GM04503 (cell line): ENCODE data around the gene LRRN3.
"Not testable (repeated sequence)": the region's sequence is repeated elsewhere in the genome, so short reads cannot be mapped to it uniquely, and the experiment has no call there.

ENCODE experiments used
- DNase-seq: peaks from one replicate; pipeline ENCODE4 v3.0.0-alpha.2; 2012; ENCODE audit warnings: low read depth

LRRN3 gene

GRCh38 chr7:111090846-111091245 is at the start of gene LRRN3:
LRRN3 (plus strand) TSS chr7:111091127; CDS start chr7:111122773, 31,646 bp downstream.
- DNase-seq = no peak

GRCh38 chr7:111041577-111041976 is 49.4 kb upstream of the LRRN3 start:
- DNase-seq = no peak

- no peak for DNase-seq
Observed at GRCh38 chr7:111042842-111043241, 48.1 kb upstream of the LRRN3 start.

- DNase-seq = no peak
Observed at GRCh38 chr7:111043561-111043960, 47.4 kb upstream of the LRRN3 start.

GRCh38 chr7:111045449-111045848 is 45.5 kb upstream of the LRRN3 start:
- no peak for DNase-seq

GRCh38 chr7:111047595-111047994 is 43.3 kb upstream of the LRRN3 start:
- no peak for DNase-seq

GRCh38 chr7:111049971-111050680 is 40.8 kb upstream of the LRRN3 start:
- no peak for DNase-seq

GRCh38 chr7:111050875-111051416 is 40.0 kb upstream of the LRRN3 start:
- no peak for DNase-seq

GRCh38 chr7:111051832-111052231 is 39.1 kb upstream of the LRRN3 start:
- DNase-seq = no peak

GRCh38 chr7:111053035-111053434 is 37.9 kb upstream of the LRRN3 start:
- no peak for DNase-seq

- no peak for DNase-seq
Observed at GRCh38 chr7:111056371-111056770, 34.6 kb upstream of the LRRN3 start.

GRCh38 chr7:111057066-111057465 is 33.9 kb upstream of the LRRN3 start:
- no peak for DNase-seq

- no peak for DNase-seq
Observed at GRCh38 chr7:111059833-111060232, 31.1 kb upstream of the LRRN3 start.

GRCh38 chr7:111063166-111063565 is 27.8 kb upstream of the LRRN3 start:
- DNase-seq = no peak

- DNase-seq = no peak
Observed at GRCh38 chr7:111067251-111067650, 23.7 kb upstream of the LRRN3 start.

- DNase-seq = no peak
Observed at GRCh38 chr7:111067682-111068081, 23.2 kb upstream of the LRRN3 start.

- DNase-seq = no peak
Observed at GRCh38 chr7:111068618-111069017, 22.3 kb upstream of the LRRN3 start.

- no peak for DNase-seq
Observed at GRCh38 chr7:111071556-111071955, 19.4 kb upstream of the LRRN3 start.

GRCh38 chr7:111072658-111073057 is 18.3 kb upstream of the LRRN3 start:
- not testable (repeated sequence) for DNase-seq

- no peak for DNase-seq
Observed at GRCh38 chr7:111074071-111074747, 16.7 kb upstream of the LRRN3 start.

GRCh38 chr7:111074748-111075146 is 16.2 kb upstream of the LRRN3 start:
- DNase-seq = no peak

GRCh38 chr7:111075498-111075897 is 15.4 kb upstream of the LRRN3 start:
- no peak for DNase-seq

- peak; percentile 58 for DNase-seq
Observed at GRCh38 chr7:111076205-111076604, 14.7 kb upstream of the LRRN3 start.
